ELR (cell line): ENCODE data around the gene ELAVL1.
A peak's percentile ranks its signal among the peaks of the same experiment; 100 is the strongest.

Experiments
- DNase-seq: peaks from one replicate; pipeline ENCODE4 v3.0.0-alpha.2; 2015; ENCODE audit warnings: low read depth

Gene ELAVL1

GRCh38 chr19:7933828-7934725, 71.4 kb downstream of the ELAVL1 start:
- no peak for DNase-seq

- no peak for DNase-seq
These were observed 72.0 kb downstream of the ELAVL1 start for GRCh38 chr19:7933411-7933810.

GRCh38 chr19:7932930-7933300, 72.5 kb downstream of the ELAVL1 start:
- no peak for DNase-seq

GRCh38 chr19:7932276-7932929, 73.0 kb downstream of the ELAVL1 start:
- no peak for DNase-seq

- DNase-seq, result no peak
These were observed 74.0 kb downstream of the ELAVL1 start for GRCh38 chr19:7931221-7932061.

- no peak for DNase-seq
These were observed 74.7 kb downstream of the ELAVL1 start for GRCh38 chr19:7930765-7931164.

- DNase-seq, result peak; percentile 53
These were observed 75.4 kb downstream of the ELAVL1 start for GRCh38 chr19:7930030-7930429.

- peak; percentile 86 for DNase-seq
These were observed 76.4 kb downstream of the ELAVL1 start for GRCh38 chr19:7928741-7929701.

- no peak for DNase-seq
These were observed 77.1 kb downstream of the ELAVL1 start for GRCh38 chr19:7928334-7928706.

GRCh38 chr19:7927605-7928333, 77.7 kb downstream of the ELAVL1 start:
- DNase-seq, result no peak

GRCh38 chr19:7926727-7927604, 78.5 kb downstream of the ELAVL1 start:
- no peak for DNase-seq

GRCh38 chr19:7926021-7926726, 79.3 kb downstream of the ELAVL1 start, which contains the start of gene CTXN1:
TSS of gene CTXN1 (minus strand) at chr19:7926135. CDS start at chr19:7925538, 597 bp downstream.
- peak; percentile 65 for DNase-seq

GRCh38 chr19:7925171-7925851, 80.1 kb downstream of the ELAVL1 start:
- peak; percentile 81 for DNase-seq

GRCh38 chr19:7924651-7925170, 80.7 kb downstream of the ELAVL1 start:
- no peak for DNase-seq

GRCh38 chr19:7924241-7924640, 81.2 kb downstream of the ELAVL1 start:
- DNase-seq, result no peak

- DNase-seq, result no peak
These were observed 81.9 kb downstream of the ELAVL1 start for GRCh38 chr19:7923295-7924191.

GRCh38 chr19:7922836-7923195, 82.6 kb downstream of the ELAVL1 start:
- no peak for DNase-seq
